ENCODE measurements around the gene HMX1. TPM values are rescaled to one million over a fixed set of nuclear protein-coding genes. Genes with fewer than 3 reads are reported as not detected.

The HMX1 gene
- total and polyA plus RNA-seq, 2 donors (not counting 3 experiments of a cell fraction or from before 2014, with no cell fraction given): not detected

DNA sequence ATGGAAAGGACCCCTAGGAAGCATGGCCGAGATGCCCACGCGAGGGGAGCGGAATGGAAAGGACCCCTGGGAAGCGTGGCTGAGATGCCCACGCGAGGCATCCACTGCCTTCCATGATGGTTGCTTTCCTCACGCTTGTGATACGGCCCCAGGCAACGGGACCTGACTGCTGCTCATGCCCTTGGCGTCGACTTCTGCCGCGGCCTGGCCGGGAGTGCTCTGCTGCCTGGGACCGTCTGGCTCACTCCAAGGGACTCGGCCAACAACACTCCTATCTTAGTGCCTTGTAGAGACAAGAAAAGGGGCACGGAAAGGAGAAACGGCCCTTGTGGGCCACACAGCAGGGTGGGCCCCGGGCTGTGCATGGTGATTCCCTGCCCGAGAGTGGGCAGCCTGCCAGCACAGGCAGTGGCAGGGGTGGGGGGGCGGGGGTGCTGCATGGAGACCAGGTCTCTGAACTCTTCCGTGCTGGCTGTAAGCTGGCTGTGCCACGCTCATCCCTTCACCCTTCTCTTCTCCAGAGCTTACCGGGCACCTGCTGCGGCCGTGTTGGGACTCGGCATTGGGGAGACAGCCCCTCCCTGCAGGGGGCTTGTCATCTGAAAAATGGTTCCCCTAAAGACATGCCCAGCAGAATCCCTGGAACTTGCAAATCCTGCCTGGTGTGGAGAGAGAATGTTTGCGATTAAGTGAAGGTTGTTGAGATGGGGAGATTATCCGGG is 38.6 kb upstream of the HMX1 start:
- Histone ChIP-seq H3K27ac (ENCODE audit: insufficient read depth, low read depth, low read length) (no peak overlapping the region), H3K9ac (replicated peaks; ENCODE audit: extremely low read depth, insufficient read depth, low read length) (no peak overlapping the region), H4K20me1 (replicated peaks; ENCODE audit: control insufficient read depth, extremely low read depth, insufficient read depth, low read length) (no peaks in the 10 kb centered on the region), H2AFZ (ENCODE audit: low read depth, low read length) (no peak overlapping the region), H3K27me3 (ENCODE audit: control insufficient read depth in 2 of 2, insufficient read depth in 2 of 2, low read length in 2 of 2) (no peaks in the 10 kb centered on the region), H3K4me2 (ENCODE audit: insufficient read depth, low read length) (no peak overlapping the region), H3K9me3 (replicated peaks; ENCODE audit: control insufficient read depth, insufficient read depth, low read length) (no peaks in the 10 kb centered on the region), H3K4me3 (replicated peaks in 1 of 3; ENCODE audit: insufficient read depth in 1 of 3, low read depth in 1 of 3, low read length in 3 of 3) (no peak overlapping the region), H3K9me1 (replicated peaks; ENCODE audit: control insufficient read depth, extremely low read depth, insufficient read depth, low read length) (no peaks in the 10 kb centered on the region), H3K79me2 (ENCODE audit: control insufficient read depth, insufficient read depth, low read length) (no peaks in the 10 kb centered on the region), H3K4me1 (ENCODE audit: control insufficient read depth, extremely low read depth, insufficient read depth, low read length) (no peaks in the 10 kb centered on the region), H3K36me3 (ENCODE audit: control insufficient read depth in 2 of 2, extremely low read depth in 1 of 2, insufficient read depth in 2 of 2, low read length in 2 of 2) (no peaks in the 10 kb centered on the region)
- dilution Hi-C loops (cut with MboI; ENCODE audit: extremely low pct_ligation_motif_present, low sequenced_read_pairs): no loop called here
- TF ChIP-seq FOS (IDR thresholded peaks at IDR 0.05; ENCODE audit: borderline replicate concordance, insufficient read depth, low read length): no peak
- no peak for TF ChIP-seq POLR2A (IDR thresholded peaks at IDR 0.05; ENCODE audit: low read depth, low read length)
- no peak for TF ChIP-seq GATA2 (IDR thresholded peaks at IDR 0.05; ENCODE audit: insufficient read depth, insufficient read length, low read depth, low read length)
- TF ChIP-seq, protein P1, sequence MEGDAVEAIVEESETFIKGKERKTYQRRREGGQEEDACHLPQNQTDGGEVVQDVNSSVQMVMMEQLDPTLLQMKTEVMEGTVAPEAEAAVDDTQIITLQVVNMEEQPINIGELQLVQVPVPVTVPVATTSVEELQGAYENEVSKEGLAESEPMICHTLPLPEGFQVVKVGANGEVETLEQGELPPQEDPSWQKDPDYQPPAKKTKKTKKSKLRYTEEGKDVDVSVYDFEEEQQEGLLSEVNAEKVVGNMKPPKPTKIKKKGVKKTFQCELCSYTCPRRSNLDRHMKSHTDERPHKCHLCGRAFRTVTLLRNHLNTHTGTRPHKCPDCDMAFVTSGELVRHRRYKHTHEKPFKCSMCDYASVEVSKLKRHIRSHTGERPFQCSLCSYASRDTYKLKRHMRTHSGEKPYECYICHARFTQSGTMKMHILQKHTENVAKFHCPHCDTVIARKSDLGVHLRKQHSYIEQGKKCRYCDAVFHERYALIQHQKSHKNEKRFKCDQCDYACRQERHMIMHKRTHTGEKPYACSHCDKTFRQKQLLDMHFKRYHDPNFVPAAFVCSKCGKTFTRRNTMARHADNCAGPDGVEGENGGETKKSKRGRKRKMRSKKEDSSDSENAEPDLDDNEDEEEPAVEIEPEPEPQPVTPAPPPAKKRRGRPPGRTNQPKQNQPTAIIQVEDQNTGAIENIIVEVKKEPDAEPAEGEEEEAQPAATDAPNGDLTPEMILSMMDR (IDR thresholded peaks at IDR 0.05; ENCODE audit: extremely low read depth in 1 of 2, insufficient read depth in 1 of 2, low read depth in 1 of 2, low read length in 2 of 2): no peak
- no peak for TF ChIP-seq POLR2AphosphoS5 (IDR thresholded peaks at IDR 0.05; ENCODE audit: insufficient read depth, low read depth, low read length)
- no peak for TF ChIP-seq MYC (IDR thresholded peaks at IDR 0.05; ENCODE audit: low read depth, low read length)
- TF ChIP-seq JUN (IDR thresholded peaks at IDR 0.05; ENCODE audit: borderline replicate concordance, insufficient read depth, insufficient read length, low read depth): no peak
- TF ChIP-seq, protein P2, sequence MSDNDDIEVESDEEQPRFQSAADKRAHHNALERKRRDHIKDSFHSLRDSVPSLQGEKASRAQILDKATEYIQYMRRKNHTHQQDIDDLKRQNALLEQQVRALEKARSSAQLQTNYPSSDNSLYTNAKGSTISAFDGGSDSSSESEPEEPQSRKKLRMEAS (IDR thresholded peaks at IDR 0.05; ENCODE audit: insufficient read depth, insufficient read length): no peak
- TF ChIP-seq EZH2 (IDR thresholded peaks at IDR 0.05; ENCODE audit: borderline replicate concordance, low read depth, low read length, severe bottlenecking): no peak
- ChIA-PET CTCF (no interaction called here), POLR2A (no interaction called here)
- DNase-seq (ENCODE audit: low read depth, low spot score) (no peak), FAIRE-seq (no peak)
- intact Hi-C loops (cut with micrococcal nuclease): no loop called here
- BruUV-seq (replicated peaks): no TSS peak
